ENCODE data around the gene RAPGEF4. TPM values are rescaled to one million over a fixed set of nuclear protein-coding genes. Genes with fewer than 3 reads are reported as not detected.

Gene RAPGEF4
- total and polyA plus RNA-seq, 3 experiments from 2014 or later: not detected

DNA sequence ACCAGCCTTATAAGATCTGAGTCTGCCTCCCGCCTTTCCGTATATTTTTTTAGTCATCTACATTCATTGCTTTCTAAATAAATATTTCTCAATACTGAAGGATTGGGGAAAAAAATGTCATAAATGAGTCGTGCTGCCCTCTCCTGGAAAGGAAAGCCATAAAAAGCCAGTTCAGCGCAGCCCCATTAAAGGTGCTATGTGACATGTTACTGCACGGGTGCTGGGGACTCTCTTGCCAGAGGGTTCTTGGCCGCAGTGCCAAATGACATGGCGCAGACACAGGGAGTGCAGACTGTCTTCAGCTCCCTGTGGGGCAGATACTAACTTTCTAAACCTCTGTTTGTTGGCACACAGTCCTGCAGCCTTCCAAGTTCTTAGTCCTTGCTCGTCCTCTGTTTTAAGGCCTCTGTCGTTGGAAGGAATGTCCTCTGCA, 286.3 kb downstream of the RAPGEF4 start:
- no peaks in the 10 kb centered on the region for H3K9me3 Mint-ChIP-seq
- H3K4me3 Mint-ChIP-seq: no peak overlapping the region
- H3K27me3 Mint-ChIP-seq: peaks cover 4 to 12% of the 10 kb centered on the region in 2 donors
- Histone ChIP-seq H3K27me3 (ENCODE audit: insufficient read depth, low read length, poor library complexity, severe bottlenecking) (no peaks in the 10 kb centered on the region), H3K27ac (ENCODE audit: low read depth, low read length) (no peak overlapping the region), H3K4me1 (ENCODE audit: insufficient read depth, low read length) (no peaks in the 10 kb centered on the region), H3K4me3 (ENCODE audit: low read length) (no peak overlapping the region), H3K36me3 (ENCODE audit: insufficient read depth, low read length) (no peaks in the 10 kb centered on the region), H3K9me3 (ENCODE audit: low read length) (no peaks in the 10 kb centered on the region)
- DNase-seq: no peak
- H3K36me3 Mint-ChIP-seq: no peaks in the 10 kb centered on the region
- CTCF ChIA-PET: interaction anchor here (3.2 kb wide), 1 partner anchor 188 kb away, joined by 14 read pairs; no protein-coding TSS in a partner anchor
- no peak overlapping the region for H3K27ac Mint-ChIP-seq
- POLR2A ChIA-PET: no interaction called here
- no peaks in the 10 kb centered on the region for H3K4me1 Mint-ChIP-seq

DNA sequence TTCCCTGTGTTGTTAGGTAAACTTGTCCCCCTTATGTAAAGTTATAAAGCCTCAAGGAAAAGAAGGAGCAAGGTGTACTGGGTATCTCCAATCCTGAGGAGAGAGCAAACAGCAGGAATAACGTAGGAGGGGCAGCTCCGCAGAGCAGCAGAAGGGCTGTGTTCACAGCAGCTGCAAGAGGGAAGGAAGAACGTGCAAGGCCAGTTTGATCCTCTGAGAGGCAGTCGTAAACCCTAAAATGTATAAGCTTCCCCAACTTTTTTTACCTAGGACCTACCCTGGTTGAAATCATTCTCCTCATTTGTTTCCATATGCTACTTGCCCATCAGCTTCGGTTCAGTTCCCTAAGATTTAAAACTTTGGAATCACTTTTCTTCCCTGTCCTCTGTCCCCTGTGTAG, 288.1 kb downstream of the RAPGEF4 start:
- Mint-ChIP-seq H3K4me3 (no peak overlapping the region), H3K4me1 (peaks cover 0 to 3% (median 3%) of the 10 kb centered on the region in 3 donors), H3K9me3 (no peaks in the 10 kb centered on the region), H3K36me3 (no peaks in the 10 kb centered on the region), H3K27me3 (peaks cover 0 to 16% of the 10 kb centered on the region in 2 donors), H3K27ac (no peak overlapping the region)
- ChIA-PET CTCF (interaction anchor here (3.2 kb wide), 1 partner anchor 187 kb away, joined by 14 read pairs; no protein-coding TSS in a partner anchor), POLR2A (no interaction called here)
- no peaks in the 10 kb centered on the region for H3K27me3 ChIP-seq (ENCODE audit: insufficient read depth, low read length, poor library complexity, severe bottlenecking)
- H3K9me3 ChIP-seq (ENCODE audit: low read length): no peaks in the 10 kb centered on the region
- no peaks in the 10 kb centered on the region for H3K4me1 ChIP-seq (ENCODE audit: insufficient read depth, low read length)
- H3K36me3 ChIP-seq (ENCODE audit: insufficient read depth, low read length): no peaks in the 10 kb centered on the region
- DNase-seq: no peak
- H3K4me3 ChIP-seq (ENCODE audit: low read length): no peak overlapping the region
- no peak overlapping the region for H3K27ac ChIP-seq (ENCODE audit: low read depth, low read length)

DNA sequence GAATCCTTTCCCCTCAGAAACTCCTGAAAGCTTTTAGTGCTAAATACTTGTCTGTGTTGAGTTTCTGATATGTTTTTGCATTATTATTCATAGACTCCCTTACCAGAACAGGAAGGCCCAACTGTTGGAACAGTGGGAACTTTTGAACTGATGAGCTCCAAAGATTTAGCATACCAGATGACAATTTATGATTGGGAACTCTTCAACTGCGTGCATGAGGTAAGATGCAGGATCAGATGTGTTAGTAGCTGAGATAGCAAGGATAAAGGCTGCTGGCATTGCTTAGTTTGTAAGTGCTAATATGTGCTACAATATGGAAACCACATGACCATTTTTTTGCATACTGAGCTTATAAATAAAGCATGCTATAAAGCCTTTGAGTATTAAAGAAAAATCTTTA, 290.8 kb downstream of the RAPGEF4 start:
- Histone ChIP-seq H3K9me3 (ENCODE audit: low read length) (no peaks in the 10 kb centered on the region), H3K36me3 (ENCODE audit: insufficient read depth, low read length) (no peaks in the 10 kb centered on the region), H3K27ac (ENCODE audit: low read depth, low read length) (no peak overlapping the region), H3K4me1 (ENCODE audit: insufficient read depth, low read length) (no peaks in the 10 kb centered on the region), H3K4me3 (ENCODE audit: low read length) (no peak overlapping the region), H3K27me3 (ENCODE audit: insufficient read depth, low read length, poor library complexity, severe bottlenecking) (no peaks in the 10 kb centered on the region)
- H3K4me3 Mint-ChIP-seq: no peak overlapping the region
- no peak for DNase-seq
- no peak overlapping the region for H3K27ac Mint-ChIP-seq
- H3K27me3 Mint-ChIP-seq: peaks cover 0 to 16% of the 10 kb centered on the region in 2 donors
- H3K9me3 Mint-ChIP-seq: no peaks in the 10 kb centered on the region
- ChIA-PET CTCF (interaction anchor here (0.9 to 5.1 kb wide), 5 partner anchors 9 to 418 kb away, joined by 3 to 86 read pairs (median 11); no protein-coding TSS in a partner anchor), POLR2A (no interaction called here)
- peaks cover 0 to 3% (median 3%) of the 10 kb centered on the region in 3 donors for H3K4me1 Mint-ChIP-seq
- H3K36me3 Mint-ChIP-seq: no peaks in the 10 kb centered on the region

DNA sequence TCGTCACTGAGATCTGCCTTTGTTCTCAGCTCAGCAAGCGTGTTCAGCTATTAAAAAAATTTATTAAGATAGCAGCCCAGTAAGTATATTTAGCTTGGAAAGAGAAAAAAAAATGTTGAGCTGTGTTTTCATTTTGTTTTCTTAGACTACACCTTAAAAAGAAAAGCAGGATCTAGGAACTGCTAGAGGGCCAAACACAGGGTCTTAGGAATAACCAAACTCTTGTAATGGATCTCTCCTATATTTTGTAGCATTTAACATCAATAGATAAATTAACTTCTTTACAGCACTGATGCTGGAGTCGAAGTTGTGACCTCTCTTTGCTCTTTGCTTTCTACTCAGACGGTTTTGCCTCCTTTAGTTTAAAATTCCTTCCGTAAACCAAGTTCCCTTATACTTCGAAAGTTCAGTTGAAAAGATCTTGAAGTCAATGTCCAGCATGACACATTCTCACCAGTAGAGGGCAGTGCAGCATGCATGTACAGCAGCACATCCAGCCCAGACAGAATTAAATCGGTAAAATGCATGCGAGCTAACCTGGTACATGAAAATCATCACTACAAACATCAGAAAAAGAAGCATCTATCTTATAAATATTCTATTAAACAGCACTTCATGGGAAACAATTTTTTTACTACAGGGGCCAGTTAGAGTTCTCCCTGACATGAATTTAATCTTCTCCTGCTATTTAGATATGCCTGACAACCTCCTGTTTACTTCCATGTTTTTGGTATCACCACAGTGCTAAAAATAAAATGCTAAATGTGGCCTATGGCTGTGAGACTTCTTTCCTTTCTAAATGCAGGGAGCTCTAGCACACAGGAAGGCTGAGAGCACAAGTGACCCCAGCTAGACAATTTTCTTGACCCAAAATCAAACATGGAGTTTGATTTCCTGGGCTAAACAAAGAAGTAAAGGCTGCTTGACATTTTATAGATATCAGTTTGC, 291.8 kb downstream of the RAPGEF4 start:
- peaks cover 0 to 13% of the 10 kb centered on the region in 2 donors for H3K27me3 Mint-ChIP-seq

DNA sequence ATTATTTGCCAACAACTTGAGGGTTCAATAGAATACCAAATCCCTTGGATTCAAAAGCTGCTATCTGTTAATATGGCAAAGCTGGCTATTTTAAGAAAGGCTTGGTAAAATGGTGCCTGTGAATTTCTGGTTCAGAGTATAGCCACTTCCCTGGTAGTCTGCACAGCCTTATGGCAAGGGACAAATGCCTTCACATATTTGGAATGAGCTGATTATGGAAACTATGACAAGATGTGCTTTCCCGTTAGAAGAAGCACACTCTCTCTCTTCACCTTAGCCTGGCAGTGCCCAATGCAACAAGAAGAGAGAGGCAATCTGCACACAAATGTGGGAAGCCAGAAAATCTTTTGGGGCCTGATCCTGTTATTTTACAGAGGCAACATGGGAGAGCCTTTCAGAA, 292.5 kb downstream of the RAPGEF4 start:
- H3K27ac Mint-ChIP-seq: no peak overlapping the region
- H3K4me1 ChIP-seq (ENCODE audit: insufficient read depth, low read length): no peaks in the 10 kb centered on the region
- H3K27me3 ChIP-seq (ENCODE audit: insufficient read depth, low read length, poor library complexity, severe bottlenecking): no peaks in the 10 kb centered on the region
- no peak overlapping the region for H3K27ac ChIP-seq (ENCODE audit: low read depth, low read length)
- no peak for DNase-seq
- ChIA-PET POLR2A (no interaction called here), CTCF (interaction anchor here (0.8 to 5.1 kb wide), 13 partner anchors 8 to 1313 kb away, joined by 3 to 86 read pairs (median 4); no protein-coding TSS in a partner anchor)
- H3K9me3 Mint-ChIP-seq: no peaks in the 10 kb centered on the region
- no peaks in the 10 kb centered on the region for H3K36me3 ChIP-seq (ENCODE audit: insufficient read depth, low read length)
- H3K4me3 ChIP-seq (ENCODE audit: low read length): no peak overlapping the region
- H3K27me3 Mint-ChIP-seq: peaks cover 0 to 13% of the 10 kb centered on the region in 2 donors
- H3K4me3 Mint-ChIP-seq: no peak overlapping the region
- H3K9me3 ChIP-seq (ENCODE audit: low read length): no peaks in the 10 kb centered on the region
- H3K4me1 Mint-ChIP-seq: peaks cover 0 to 3% (median 3%) of the 10 kb centered on the region in 3 donors
- H3K36me3 Mint-ChIP-seq: no peaks in the 10 kb centered on the region

More for the DNA sequence above, 291.8 kb downstream of the RAPGEF4 start:
- H3K27ac Mint-ChIP-seq: no peak overlapping the region
- no peak overlapping the region for H3K4me3 Mint-ChIP-seq
- Histone ChIP-seq H3K9me3 (ENCODE audit: low read length) (no peaks in the 10 kb centered on the region), H3K36me3 (ENCODE audit: insufficient read depth, low read length) (no peaks in the 10 kb centered on the region), H3K27ac (ENCODE audit: low read depth, low read length) (no peak overlapping the region), H3K4me3 (ENCODE audit: low read length) (no peak overlapping the region), H3K27me3 (ENCODE audit: insufficient read depth, low read length, poor library complexity, severe bottlenecking) (no peaks in the 10 kb centered on the region), H3K4me1 (ENCODE audit: insufficient read depth, low read length) (no peaks in the 10 kb centered on the region)
- POLR2A ChIA-PET: no interaction called here
- CTCF ChIA-PET: interaction anchor here (0.8 to 5.1 kb wide), 15 partner anchors 9 to 1314 kb away, joined by 3 to 86 read pairs (median 4); no protein-coding TSS in a partner anchor
- H3K9me3 Mint-ChIP-seq: no peaks in the 10 kb centered on the region
- H3K36me3 Mint-ChIP-seq: no peaks in the 10 kb centered on the region
- DNase-seq: peak; percentile 55 to 79 (median 59)
- peaks cover 0 to 3% (median 3%) of the 10 kb centered on the region in 3 donors for H3K4me1 Mint-ChIP-seq

DNA sequence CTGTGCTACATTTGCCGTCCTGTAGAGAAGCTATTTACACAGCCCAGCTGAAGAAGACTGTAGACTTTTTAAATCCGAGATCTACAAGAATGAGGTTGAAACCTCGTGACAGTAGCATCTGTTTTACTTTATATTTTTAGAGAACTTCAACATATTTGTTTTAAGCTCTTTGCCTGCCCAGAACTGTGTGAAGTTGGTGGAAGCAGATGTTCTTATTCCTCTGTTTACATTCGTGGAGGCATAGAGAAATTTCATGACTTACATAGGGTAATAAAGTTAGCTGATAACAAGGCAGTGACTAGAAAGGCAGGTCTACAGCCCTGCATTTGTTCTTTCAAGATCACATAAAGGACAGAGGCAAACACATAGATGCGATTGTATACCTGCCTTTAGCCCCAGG, 293.0 kb downstream of the RAPGEF4 start:
- H3K4me1 ChIP-seq (ENCODE audit: insufficient read depth, low read length): no peaks in the 10 kb centered on the region
- Mint-ChIP-seq H3K36me3 (no peaks in the 10 kb centered on the region), H3K4me1 (peaks cover 0 to 3% (median 3%) of the 10 kb centered on the region in 3 donors), H3K27me3 (peaks cover 0 to 13% of the 10 kb centered on the region in 2 donors), H3K27ac (no peak overlapping the region), H3K4me3 (no peak overlapping the region), H3K9me3 (no peaks in the 10 kb centered on the region)
- no peak overlapping the region for H3K27ac ChIP-seq (ENCODE audit: low read depth, low read length)
- no peak for DNase-seq
- H3K9me3 ChIP-seq (ENCODE audit: low read length): no peaks in the 10 kb centered on the region
- no peaks in the 10 kb centered on the region for H3K27me3 ChIP-seq (ENCODE audit: insufficient read depth, low read length, poor library complexity, severe bottlenecking)
- POLR2A ChIA-PET: no interaction called here
- CTCF ChIA-PET: interaction anchor here (1.1 to 5.1 kb wide), 7 partner anchors 8 to 194 kb away, joined by 3 to 86 read pairs (median 4); no protein-coding TSS in a partner anchor
- H3K36me3 ChIP-seq (ENCODE audit: insufficient read depth, low read length): no peaks in the 10 kb centered on the region
- no peak overlapping the region for H3K4me3 ChIP-seq (ENCODE audit: low read length)

DNA sequence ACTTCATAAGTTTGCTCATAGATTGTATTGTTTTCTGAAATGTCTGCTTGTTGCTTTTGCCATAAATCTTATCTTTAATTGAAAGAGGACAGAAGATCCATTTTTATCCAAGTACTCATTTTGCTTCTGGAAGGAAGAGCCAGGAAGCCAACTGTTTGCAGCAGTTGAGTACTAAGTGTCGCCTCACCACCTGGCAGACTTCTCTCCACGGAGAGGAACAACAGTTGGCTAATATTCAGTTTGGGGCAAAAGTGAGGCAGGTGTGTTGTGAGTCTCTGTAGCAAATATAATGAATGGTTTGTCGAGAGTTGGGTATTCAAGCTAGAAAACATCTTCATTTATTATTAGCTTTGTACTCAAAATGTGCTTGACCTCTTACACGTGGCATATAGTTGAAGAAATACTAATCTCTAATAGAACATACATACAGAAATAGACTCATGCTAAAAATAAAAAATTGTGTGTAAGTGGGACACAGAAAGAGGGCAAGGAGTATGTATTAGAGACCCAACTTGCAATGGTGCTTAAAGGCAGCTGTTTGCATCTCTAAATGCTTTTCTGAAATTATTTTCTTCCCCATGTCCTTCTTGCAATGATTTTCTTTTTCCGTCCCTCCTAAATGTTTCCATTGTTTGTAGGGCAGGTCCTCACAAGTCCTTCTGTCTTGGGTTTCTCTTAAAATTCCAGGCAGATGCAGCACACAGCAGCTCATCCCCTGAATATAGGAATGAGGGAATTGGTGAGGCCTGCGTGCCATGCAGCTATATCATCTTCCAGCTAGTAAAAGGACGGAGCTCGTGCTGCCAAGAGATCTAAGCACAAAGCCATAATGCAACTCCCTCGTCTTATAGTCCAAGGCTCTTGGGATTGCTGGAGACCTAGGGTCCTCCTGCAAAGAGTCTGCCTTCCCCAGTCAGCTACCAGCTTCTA, 295.2 kb downstream of the RAPGEF4 start:
- H3K4me1 ChIP-seq (ENCODE audit: insufficient read depth, low read length): no peaks in the 10 kb centered on the region
- H3K27me3 Mint-ChIP-seq: peaks cover 0 to 10% of the 10 kb centered on the region in 2 donors
- peak overlapping the region in 1 of 8 donors; percentile 24 for H3K27ac Mint-ChIP-seq
- no peak for DNase-seq
- no peak overlapping the region for H3K27ac ChIP-seq (ENCODE audit: low read depth, low read length)
- CTCF ChIA-PET: interaction anchor here (1.0 to 5.1 kb wide), 4 partner anchors 177 to 1310 kb away, joined by 4 to 86 read pairs (median 9); no protein-coding TSS in a partner anchor
- no peaks in the 10 kb centered on the region for H3K9me3 Mint-ChIP-seq
- POLR2A ChIA-PET: no interaction called here
- no peaks in the 10 kb centered on the region for H3K27me3 ChIP-seq (ENCODE audit: insufficient read depth, low read length, poor library complexity, severe bottlenecking)
- H3K4me3 ChIP-seq (ENCODE audit: low read length): no peak overlapping the region
- peaks cover 0 to 3% (median 3%) of the 10 kb centered on the region in 3 donors for H3K4me1 Mint-ChIP-seq
- no peaks in the 10 kb centered on the region for H3K36me3 ChIP-seq (ENCODE audit: insufficient read depth, low read length)
- H3K36me3 Mint-ChIP-seq: no peaks in the 10 kb centered on the region
- H3K4me3 Mint-ChIP-seq: no peak overlapping the region
- H3K9me3 ChIP-seq (ENCODE audit: low read length): no peaks in the 10 kb centered on the region
